Effector CD4-positive, alpha-beta T cell (primary cell): ENCODE measurements around the gene GRHL1.
"Not testable (repeated sequence)": the region's sequence is repeated elsewhere in the genome, so short reads cannot be mapped to it uniquely, and the experiment has no call there.

Experiments
- DNase-seq: peaks from one replicate; pipeline ENCODE4 v3.0.0-alpha.2; 2020

Gene GRHL1

DNA sequence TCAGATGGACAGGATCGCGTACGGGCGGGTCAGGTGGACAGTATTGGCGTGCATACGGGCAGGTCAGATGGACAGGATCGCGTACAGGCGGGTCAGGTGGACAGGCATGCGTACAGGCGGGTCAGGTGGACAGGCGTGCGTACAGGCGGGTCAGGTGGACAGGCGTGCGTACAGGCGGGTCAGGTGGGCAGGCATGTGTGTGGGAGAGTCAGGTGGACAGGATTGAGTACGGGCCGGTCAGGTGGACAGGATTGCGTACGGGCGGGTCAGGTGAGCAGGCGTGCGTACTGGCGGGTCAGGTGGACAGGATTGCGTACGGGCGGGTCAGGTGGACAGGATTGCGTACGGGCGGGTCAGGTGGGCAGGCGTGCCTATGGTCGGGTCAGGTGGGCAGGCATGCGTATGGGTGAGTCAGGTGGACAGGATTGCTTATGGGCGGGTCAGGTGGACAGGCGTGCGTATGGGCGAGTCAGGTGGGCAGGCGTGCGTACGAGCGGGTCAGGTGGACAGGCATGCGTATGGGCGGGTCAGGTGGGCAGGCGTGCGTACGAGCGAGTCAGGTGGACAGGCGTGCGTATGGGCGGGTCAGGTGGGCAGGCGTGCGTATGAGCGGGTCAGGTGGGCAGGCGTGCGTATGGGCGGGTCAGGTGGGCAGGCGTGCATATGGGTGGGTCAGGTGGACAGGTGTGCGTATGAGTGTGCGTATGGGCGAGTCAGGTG, 60.3 kb downstream of the GRHL1 start:
- DNase-seq, result not testable (repeated sequence)

DNA sequence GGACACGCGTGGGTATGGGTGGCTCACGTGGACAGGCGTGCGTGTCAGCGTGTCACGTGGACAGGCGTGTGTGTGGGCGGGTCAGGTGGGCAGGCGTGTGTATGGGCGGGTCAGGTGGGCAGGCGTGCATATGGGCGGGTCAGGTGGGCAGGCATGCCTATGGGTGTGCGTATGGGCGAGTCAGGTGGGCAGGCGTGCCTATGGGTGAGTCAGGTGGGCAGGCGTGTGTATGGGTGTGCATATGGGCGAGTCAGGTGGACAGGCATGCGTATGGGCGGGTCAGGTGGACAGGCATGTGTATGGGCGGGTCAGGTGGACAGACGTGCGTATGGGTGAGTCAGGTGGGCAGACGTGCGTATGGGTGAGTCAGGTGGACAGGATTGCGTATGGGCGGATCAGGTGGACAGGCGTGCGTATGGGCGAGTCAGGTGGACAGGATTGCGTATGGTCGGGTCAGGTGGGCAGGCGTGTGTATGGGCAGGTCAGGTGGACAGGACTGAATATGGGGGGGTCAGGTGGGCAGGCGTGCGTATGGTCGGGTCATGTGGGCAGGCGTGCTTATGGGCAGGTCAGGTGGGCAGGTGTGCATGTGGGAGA, 61.0 kb downstream of the GRHL1 start:
- DNase-seq, result not testable (repeated sequence)

DNA sequence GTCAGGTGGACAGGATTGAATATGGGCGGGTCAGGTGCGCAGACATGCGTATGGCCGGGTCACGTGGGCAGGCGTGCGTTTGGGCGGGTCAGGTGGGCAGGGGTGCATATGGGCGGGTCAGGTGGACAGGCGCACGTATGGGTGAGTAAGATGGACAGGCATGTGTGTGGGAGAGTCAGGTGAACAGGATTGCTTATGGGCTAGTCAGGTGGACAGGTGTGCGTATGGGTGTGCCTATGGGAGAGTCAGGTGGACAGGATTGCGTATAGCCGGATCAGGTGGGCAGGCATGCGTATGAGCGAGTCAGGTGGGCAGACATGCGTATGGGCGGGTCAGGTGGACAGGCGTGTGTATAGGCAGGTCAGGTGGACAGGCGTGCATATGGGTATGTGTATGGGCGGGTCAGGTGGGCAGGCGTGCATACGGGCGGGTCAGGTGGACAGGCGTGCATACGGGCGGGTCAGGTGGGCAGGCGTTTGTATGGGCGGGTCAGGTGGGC, 61.5 kb downstream of the GRHL1 start:
- DNase-seq, result no peak

DNA sequence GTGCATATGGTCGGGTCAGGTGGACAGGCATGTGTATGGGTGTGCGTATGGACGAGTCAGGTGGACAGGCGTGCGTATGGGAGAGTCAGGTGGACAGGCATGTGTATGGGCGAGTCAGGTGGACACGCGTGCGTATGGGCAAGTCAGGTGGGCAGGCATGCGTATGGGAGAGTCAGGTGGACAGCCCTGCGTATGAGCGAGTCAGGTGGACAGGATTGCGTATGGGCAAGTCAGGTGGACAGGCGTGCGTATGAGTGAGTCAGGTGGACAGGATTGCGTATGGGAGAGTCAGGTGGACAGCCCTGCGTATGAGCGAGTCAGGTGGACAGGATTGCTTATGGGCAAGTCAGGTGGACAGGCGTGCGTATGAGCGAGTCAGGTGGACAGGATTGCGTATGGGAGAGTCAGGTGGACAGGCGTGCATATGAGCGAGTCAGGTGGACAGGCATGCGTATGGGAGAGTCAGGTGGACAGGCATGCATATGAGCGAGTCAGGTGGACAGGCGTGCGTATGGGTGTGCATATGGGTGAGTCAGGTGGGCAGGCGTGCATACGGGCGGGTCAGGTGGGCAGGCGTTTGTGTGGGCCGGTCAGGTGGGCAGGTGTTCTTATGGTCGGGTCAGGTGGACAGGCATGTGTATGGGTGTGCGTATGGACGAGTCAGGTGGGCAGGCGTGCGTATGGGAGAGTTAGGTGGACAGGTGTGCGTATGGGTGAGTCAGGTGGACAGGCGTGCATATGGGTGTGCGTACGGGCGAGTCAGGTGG, 62.3 kb downstream of the GRHL1 start:
- not testable (repeated sequence) for DNase-seq

DNA sequence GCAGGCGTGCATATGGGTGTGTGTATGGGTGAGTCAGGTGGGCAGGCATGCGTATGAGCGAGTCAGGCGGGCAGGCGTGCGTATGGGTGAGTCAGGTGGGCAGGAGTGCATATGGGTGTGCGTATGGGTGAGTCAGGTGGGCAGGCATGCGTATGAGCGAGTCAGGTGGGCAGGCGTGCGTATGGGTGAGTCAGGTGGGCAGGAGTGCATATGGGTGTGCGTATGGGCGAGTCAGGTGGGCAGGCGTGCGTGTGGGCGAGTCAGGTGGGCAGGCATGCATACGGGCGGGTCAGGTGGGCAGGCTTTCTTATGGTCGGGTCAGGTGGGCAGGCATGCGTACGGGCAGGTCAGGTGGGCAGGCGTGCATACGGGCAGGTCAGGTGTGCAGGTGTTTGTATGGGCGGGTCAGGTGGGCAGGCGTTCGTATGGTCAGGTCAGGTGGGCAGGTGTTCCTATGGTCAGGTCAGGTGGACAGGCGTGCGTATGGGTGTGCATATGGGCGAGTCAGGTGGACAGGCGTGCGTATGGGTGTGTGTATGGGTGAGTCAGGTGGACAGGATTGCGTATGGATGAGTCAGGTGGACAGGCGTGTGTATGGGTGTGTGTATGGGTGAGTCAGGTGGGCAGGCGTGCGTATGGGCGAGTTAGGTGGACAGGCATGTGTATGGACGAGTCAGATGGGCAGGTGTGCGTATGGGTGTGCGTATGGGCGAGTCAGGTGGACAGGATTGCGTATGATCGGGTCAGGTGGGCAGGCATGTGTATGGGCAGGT, 63.1 kb downstream of the GRHL1 start:
- DNase-seq, result no peak

DNA sequence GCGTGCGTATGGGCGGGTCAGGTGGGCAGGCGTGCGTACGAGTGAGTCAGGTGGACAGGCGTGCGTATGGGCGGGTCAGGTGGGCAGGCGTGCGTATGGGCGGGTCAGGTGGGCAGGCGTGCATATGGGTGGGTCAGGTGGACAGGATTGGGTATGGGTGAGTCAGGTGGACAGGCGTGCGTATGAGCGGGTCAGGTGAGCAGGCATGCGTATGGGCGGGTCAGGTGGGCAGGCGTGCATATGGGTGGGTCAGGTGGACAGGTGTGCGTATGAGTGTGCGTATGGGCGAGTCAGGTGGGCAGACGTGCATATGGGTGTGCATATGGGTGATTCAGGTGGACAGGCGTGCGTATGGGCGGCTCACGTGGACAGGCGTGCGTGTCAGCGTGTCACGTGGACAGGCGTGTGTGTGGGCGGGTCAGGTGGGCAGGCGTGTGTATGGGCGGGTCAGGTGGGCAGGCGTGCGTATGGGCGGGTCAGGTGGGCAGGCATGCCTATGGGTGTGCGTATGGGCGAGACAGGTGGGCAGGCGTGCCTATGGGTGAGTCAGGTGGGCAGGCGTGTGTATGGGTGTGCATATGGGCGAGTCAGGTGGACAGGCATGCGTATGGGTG, 64.0 kb downstream of the GRHL1 start:
- DNase-seq, result not testable (repeated sequence)

DNA sequence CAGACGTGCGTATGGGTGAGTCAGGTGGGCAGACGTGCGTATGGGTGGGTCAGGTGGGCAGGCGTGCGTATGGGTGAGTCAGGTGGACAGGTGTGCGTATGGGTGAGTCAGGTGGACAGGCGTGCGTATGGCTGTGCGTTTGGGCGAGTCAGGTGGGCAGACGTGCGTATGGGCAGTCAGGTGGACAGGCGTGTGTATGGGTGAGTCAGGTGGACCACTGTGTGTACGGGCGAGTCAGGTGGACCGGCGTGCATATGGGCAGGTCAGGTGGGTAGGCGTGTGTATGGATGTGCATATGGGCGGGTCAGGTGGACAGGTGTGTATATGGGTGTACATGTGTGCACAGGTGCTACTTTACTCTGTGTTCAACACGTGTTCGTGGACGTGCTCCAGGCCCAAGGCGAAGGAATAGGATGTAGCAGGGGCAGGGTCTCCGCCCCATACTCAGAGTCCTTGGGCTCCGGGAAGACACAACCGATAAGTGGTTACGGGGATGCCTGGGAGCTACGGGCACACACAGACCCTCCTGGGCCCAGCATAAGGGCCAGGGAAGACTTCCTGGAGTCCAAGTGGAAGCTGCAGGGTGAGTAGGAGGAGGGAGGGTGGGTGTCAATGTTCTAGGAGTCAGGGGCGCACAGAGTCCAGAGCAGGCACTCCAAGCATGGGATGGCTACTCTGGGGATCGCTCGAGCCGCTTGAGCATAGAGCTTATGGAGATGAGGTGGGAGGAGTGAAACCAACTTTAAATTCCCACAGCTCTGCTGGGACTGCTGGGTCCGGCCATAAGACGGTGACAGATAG, 64.7 kb downstream of the GRHL1 start:
- no peak for DNase-seq

DNA sequence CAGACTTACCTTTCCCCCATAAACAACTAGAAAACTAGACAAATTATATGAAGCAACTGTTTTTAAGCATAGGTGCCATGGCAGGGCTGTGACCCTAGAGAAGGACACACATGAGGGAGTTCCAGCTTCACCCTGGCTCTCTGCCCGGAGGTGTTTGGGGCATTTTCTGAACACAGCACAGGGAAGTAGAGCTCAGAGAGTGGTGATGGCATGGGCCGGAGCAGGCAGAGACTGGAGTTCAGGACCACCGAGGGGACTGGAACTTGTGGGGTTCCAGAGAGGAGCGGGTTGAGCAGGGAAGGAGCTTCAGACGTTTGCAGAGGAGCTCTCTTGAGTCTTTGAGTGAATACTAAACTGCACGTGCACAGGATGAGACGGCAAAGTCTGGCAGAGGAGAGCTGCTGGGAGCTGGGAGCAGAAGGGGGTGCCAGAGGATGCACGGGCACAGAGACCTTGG, 65.3 kb downstream of the GRHL1 start:
- no peak for DNase-seq

DNA sequence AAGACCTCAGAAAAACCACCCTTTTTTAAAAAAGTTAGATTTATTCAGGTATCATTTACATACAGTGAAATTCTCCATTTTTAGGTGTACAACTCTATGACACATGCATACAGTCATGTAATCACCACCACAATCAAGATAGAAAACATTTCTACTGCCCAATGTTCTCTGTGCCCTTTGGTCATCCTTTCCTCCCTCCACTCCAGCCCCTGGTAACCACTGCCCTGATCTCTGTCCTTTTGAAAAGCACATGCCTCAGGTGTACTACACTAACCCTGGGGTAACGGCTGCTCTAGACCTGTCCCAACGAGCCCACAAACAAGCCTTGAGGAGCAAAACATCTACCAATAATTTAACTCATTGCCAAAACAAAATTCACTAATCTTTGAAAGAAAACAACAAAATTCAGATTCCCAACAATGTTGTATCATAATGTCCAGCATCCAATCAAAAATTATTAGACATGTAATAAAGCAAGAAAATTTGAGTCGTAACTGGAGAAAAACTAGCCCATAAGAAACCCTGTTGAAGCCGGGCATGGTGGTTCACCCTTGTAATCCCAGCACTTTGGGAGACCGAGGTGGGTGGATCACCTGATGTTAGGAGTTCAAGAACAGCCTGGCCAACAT, 65.9 kb downstream of the GRHL1 start:
- DNase-seq, result no peak

DNA sequence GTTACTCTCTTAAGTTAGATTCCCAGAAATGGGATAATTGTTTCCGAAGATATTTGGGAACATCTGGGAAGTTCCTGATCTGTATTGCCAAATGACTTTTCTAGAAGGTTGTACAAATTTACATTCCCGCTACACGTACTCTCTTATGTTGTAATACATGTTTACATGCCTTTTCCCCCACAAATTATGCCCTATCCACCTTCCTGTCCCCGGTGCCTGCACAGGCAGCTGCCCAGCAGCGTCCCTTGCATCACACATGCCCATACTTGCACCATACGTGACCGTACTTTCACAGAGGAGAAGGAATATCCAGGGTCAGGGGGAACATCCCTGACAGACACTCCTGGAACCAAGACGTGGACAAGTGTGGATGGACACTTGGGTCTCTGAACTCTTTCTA, 67.7 kb downstream of the GRHL1 start:
- DNase-seq, result no peak

DNA sequence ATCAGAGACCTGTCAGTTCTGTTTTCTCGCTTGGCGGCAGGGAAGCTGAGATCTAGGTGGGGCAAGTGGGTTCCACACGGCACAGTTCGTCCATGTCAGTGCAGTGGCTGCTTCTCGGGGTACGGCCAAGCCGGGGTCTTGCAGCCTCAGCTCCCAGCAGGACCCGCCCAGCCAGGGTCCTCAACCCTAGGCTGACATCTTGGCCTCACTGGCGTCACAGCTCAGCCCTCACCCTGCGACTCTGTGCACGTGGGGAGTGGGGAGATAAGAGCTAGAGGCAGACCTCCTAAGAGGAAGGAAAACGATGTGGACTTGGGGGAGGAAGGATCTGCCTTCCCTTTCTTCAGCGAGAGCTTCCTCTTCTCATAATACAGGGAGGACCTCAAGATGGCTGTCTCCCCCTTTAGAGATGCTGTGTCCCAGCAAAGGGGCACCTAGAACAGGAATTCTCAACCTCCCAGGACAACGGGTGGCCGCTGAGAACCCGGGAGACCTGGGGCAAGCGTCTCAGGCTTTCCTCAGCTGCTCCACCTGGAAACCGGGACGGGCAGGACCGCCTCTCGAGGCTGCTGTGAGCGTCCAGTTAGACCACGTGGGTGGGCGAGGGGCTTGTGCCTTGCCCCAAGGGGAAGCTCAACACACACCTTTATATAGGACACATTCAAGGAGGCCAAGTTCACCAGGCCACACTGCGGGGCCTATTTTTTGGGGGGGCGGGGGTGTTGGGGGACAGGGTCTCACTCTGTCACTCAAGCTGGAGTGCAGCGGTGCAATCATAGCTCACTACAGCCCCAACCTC, 68.3 kb downstream of the GRHL1 start:
- DNase-seq, result no peak

DNA sequence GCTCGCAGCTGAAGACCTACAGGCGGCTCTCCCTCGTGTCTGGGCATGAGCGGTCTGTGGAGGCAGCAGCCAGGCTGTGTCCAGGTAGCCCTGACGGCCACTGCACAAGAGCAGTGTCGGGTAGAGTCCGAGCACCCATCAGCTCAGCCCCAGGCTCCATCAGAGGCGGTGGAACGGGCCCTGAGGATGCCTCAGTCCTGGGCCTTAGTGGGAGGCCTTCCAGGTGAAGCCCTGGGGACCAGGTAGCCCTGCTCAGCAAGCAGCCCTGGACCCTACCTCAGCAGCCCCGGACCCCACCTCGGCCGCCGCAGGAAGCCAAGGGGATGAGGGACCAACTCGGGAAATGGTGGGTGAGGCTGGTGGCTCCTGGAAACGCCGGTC, 70.5 kb downstream of the GRHL1 start:
- no peak for DNase-seq

DNA sequence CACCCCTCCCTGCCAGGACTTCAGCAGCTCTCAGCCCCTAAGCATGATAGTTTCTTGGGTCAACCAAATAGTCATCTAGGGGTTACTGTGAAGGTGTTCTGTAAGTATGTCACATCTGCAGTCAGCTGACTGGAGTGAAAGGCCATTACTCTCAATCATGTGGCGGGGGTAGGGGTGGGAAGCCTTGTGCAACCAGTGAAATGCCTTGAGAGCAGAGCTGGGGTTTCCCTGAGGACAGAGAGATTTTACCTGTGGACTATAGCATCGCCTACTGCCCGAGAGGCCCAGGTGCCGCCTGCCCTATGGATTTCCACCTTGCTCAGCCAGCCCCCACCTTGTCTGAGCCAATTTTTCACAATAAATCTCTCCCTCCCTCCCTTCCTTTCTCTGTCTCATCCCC, 71.0 kb downstream of the GRHL1 start:
- DNase-seq, result no peak

DNA sequence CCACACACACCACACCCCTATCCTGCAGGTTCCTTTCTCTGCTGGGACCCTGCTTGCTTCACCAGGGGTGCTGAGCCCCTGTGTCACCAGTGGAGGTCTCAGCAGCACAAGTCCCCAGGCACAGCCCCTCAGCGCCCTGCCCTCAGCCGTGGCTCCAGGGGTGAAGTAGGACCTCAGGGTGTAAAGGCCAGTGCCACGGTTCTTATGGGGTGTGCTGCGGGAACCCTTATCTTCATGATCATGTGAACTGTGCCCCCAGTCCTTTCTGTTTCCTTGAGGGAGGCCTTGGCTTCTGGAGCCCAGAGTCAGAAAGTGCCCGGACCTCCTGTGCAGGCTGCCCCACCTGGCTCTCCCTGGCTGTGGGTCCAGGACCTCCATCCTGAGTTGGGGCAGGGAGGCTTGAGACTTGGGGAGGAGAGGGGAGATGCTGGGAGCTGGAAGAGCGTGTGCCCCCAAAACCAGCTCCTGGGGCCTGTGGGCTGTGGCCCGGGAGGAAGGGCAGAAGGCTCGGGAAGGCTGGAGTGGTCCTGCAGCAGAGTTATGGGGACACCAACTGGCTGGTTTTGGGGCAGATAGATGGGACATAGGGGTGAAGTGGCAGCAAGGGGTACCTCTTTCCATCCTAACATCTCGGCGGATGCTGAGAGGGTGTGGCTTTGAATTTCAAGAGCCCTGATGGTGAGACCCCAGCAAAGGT, 71.6 kb downstream of the GRHL1 start:
- DNase-seq, result no peak

DNA sequence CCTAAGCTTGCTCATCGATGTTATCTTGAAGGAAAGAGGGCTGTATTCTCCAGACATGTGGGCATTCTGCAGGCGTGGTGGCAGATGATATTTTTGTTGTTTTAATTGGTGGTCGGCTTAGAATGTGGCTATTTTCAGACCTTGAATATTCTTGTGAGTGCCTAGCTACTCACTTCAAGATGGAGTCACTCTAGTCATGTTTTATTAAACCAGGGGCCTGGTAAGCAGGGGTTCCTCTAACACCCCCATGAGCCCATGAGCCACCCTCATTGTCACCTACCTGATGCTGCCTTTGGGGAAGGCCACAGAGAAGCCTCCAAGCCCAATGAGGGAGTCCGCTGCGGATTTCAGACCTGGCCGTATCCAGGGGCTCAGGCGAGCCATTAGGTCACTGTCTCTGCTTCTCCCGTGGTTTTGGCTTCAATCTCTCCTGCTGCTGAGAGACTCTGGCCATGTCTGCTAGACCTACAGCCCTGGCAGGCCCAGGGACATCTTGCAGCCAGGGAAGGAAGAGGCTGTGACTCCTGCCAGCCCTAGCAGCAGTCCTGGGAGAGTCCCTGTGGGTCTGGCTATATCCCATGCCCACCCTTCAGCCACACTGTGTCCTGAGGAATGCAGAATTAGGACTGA, 75.6 kb downstream of the GRHL1 start:
- no peak for DNase-seq

DNA sequence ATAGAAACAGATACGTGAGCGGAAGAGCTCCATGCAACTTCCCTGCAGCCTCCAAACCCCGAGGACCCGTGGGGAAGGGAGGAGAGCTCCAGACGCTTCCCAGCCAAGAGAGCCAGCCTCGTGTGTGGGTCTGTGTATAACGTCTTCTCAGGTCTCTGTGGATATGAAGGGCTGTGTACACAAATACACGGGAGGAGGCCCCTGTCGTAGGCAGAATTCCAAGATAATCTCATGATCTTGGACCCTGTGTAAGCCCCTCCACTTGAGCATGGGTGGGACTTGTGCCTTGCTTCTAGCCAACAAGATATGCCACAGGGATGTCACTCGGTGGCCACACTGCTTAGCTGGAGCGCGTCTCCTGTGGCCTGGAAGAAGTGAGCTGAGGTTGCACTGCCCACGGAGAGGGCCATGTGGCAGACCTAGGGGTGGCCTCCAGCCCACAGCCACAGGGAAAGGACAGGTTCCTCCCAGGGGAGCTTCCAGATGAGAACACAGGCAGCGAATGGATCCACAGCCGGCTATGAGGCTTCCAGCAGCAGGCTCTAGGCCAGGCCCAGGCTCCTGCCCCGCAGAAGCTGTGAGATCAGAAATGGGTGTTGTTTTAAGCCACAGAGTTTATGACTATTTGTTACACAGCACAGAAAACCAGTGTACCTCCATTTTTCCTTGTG, 76.3 kb downstream of the GRHL1 start:
- no peak for DNase-seq

DNA sequence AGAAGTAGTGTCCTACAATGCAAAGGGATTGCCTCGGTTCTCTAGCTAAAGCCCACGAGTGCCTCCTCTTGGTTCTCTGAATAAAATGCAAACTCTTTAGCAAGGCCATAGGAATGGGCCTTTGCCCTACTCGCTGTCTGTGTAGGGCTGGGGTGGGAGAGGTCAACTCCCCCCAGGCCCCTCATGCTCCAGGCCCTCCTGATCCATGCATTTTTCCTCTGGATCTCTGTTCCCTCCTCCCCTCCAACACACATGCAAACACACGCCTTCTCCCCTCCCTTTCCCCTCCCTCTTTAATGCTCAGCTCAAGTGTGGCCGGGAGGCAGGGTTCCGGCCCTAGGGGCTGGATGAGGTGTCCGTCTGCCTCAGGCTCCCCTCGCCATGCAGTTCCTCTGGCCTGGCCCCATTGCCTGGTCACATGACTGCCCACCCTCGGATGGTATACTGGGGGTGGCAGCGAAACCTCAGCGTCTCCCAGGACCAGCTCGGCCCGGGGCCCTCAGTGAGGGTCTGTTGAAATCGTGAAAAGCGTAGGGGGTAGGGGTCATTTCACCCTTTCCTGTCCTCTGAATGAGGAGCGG, 77.0 kb downstream of the GRHL1 start:
- DNase-seq, result no peak
